C4-2B (cell line): Measurements from ENCODE around the gene JPT1.
"Not testable (repeated sequence)": the region's sequence is repeated elsewhere in the genome, so short reads cannot be mapped to it uniquely, and the experiment has no call there.

Experiments
- ZFX ChIP-seq: fragments of 450-650 bp; IDR thresholded peaks from 2 replicates; pipeline ENCODE4 v1.6.1; 2017
- TF ChIP-seq, protein P1 (sequence below): fragments of 450-650 bp; conservative IDR thresholded peaks from 2 replicates; pipeline ENCODE4 v1.5.1; 2017; ENCODE audit warnings: mild to moderate bottlenecking

DNA sequence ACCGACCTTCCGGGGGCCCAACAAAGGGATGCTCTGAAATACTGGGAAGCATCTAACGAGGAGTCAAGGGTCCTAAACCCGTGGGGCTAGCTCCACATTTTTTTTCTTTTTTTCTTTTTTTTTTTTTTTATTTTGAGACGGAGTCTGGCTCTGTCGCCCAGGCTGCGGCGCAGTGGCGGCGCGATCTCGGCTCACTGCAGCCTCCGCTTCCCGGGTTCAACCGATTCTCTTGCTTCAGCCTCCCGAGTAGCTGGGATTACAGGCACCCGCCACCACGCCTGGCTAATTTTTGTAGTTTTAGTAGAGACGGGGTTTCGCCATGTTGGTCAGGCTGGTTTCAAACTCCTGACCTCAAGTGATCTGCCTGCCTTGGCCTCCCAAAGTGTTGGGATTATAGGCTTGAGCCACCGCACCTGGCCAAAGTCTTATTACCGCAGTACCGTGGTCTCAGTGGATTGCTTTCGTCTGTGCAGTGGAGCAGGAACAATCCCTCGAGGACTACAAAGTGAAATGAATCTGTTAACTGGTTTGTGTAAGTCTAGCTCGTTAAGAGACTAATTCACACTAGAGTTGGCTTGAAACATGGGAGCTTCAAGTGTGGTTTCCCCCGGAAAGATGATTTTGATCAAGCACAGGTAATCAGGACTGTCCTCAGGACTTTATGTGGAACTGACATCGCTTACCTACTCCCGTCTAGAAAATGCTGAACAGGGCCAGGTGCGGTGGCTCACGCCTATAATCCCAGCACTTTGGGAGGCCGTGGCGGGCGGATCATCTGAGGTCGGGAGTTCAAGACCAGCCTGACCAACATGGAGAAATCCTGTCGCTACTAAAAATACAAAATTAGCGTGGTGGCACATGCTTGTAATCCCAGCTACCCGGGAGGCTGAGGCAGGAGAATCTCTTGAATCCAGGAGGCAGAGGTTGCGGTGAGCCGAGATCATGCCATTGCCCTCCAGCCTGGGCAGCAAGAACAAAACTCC lies 22.0 kb downstream of the JPT1 start:
- TF ChIP-seq, protein P1, sequence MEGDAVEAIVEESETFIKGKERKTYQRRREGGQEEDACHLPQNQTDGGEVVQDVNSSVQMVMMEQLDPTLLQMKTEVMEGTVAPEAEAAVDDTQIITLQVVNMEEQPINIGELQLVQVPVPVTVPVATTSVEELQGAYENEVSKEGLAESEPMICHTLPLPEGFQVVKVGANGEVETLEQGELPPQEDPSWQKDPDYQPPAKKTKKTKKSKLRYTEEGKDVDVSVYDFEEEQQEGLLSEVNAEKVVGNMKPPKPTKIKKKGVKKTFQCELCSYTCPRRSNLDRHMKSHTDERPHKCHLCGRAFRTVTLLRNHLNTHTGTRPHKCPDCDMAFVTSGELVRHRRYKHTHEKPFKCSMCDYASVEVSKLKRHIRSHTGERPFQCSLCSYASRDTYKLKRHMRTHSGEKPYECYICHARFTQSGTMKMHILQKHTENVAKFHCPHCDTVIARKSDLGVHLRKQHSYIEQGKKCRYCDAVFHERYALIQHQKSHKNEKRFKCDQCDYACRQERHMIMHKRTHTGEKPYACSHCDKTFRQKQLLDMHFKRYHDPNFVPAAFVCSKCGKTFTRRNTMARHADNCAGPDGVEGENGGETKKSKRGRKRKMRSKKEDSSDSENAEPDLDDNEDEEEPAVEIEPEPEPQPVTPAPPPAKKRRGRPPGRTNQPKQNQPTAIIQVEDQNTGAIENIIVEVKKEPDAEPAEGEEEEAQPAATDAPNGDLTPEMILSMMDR = not testable (repeated sequence)
- not testable (repeated sequence) for TF ChIP-seq ZFX
